GM21360 (cell line): ENCODE results near the gene RAB5IF.

Experiments
- ATAC-seq: cut with Tn5 transposase; IDR thresholded peaks from one replicate; pipeline ENCODE4 v1.9.1; 2021; ENCODE audit warnings: mild to moderate bottlenecking, moderate library complexity; ENCODE audit not compliant: unreplicated experiment

Gene RAB5IF

GRCh38 chr20:36658300-36658699 is 52.7 kb downstream of the RAB5IF start:
- no peak for ATAC-seq
